ENCODE results near the gene ZNF714. TPM values are rescaled to one million over a fixed set of nuclear protein-coding genes. Genes with fewer than 3 reads are reported as not detected.

Gene ZNF714
- total and polyA plus RNA-seq, 10 of the 15 experiments (the other 5 are each of a cell fraction or from before 2014, with no cell fraction given): 4.9 to 13.2 (median 9.1) TPM

DNA sequence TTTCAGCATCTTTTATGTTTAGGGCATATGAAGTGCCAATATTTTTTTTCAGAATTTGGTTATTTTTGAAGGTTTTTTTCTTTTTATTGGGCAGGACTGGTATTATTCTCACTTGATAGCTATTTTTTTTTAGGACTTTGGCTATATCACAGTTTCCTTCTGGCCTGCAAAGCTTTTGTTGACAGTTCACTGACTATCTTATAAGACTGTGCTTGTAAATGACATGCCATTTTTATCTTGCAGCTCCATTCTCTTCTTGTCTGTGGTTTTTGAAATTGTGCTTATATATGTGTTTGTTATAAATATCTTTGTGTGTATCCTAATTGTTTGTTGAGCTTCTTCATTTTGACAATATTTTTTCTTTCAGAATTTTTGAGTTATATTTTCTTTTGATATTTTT lies 33.4 kb downstream of the ZNF714 start:
- Histone ChIP-seq H3K9me3 (replicated peaks; ENCODE audit: control insufficient read depth, insufficient read depth, low read length) (peaks cover 5% of the 10 kb centered on the region; the same call in 1 of the 3 replicates), H3K4me2 (ENCODE audit: control insufficient read depth, insufficient read depth) (no peak overlapping the region), H3K4me1 (ENCODE audit: control insufficient read depth, insufficient read depth, low read length) (no peaks in the 10 kb centered on the region), H3K36me3 (ENCODE audit: control insufficient read depth in 2 of 2, insufficient read depth in 2 of 2, low read length in 1 of 2) (no peaks in the 10 kb centered on the region; a peak in 1 of 4 replicates), H3K27ac (ENCODE audit: control insufficient read depth, insufficient read depth) (no peak overlapping the region), H2AFZ (ENCODE audit: control insufficient read depth, low read depth, low read length) (no peak overlapping the region), H4K20me1 (ENCODE audit: control insufficient read depth, insufficient read depth) (no peaks in the 10 kb centered on the region), H3K27me3 (replicated peaks in 1 of 2; ENCODE audit: control insufficient read depth in 2 of 2, insufficient read depth in 2 of 2, low read length in 1 of 2) (no peaks in the 10 kb centered on the region), H3K4me3 (no peak overlapping the region), H3K79me2 (ENCODE audit: control insufficient read depth, insufficient read depth, low read length) (no peaks in the 10 kb centered on the region), H3K9ac (ENCODE audit: control insufficient read depth, insufficient read depth, low read length) (no peak overlapping the region)
- intact Hi-C loops (cut with micrococcal nuclease; ENCODE audit: unreplicated experiment) (no loop called here), in situ Hi-C loops (cut with MboI) (no loop called here)
- no peak for FAIRE-seq
- SMC1A ChIA-PET (ENCODE audit: uncharacterized antibody, unreplicated experiment): interaction anchor here (1.1 to 1.4 kb wide), 2 partner anchors 10 to 77 kb away, joined by 4 read pairs; no protein-coding TSS in a partner anchor
- BruUV-seq (replicated peaks): no TSS peak
- RAD21 ChIA-PET (ENCODE audit: unreplicated experiment): no interaction called here
- POLR2A ChIA-PET: no interaction called here
- DNase-seq (ENCODE audit: low read depth, low spot score): no peak
- CTCF ChIA-PET: no interaction called here
- no peak for ATAC-seq
- TF ChIP-seq ZNF384 (IDR thresholded peaks at IDR 0.05; ENCODE audit: borderline replicate concordance, low read depth, low read length): no peak
- TF ChIP-seq HDAC2 (IDR thresholded peaks at IDR 0.05): no peak
- TF ChIP-seq STAT3 (IDR thresholded peaks at IDR 0.05; ENCODE audit: low read depth, low read length): no peak
- no peak for TF ChIP-seq PML (IDR thresholded peaks at IDR 0.05; ENCODE audit: low read length)
- TF ChIP-seq, protein P1, sequence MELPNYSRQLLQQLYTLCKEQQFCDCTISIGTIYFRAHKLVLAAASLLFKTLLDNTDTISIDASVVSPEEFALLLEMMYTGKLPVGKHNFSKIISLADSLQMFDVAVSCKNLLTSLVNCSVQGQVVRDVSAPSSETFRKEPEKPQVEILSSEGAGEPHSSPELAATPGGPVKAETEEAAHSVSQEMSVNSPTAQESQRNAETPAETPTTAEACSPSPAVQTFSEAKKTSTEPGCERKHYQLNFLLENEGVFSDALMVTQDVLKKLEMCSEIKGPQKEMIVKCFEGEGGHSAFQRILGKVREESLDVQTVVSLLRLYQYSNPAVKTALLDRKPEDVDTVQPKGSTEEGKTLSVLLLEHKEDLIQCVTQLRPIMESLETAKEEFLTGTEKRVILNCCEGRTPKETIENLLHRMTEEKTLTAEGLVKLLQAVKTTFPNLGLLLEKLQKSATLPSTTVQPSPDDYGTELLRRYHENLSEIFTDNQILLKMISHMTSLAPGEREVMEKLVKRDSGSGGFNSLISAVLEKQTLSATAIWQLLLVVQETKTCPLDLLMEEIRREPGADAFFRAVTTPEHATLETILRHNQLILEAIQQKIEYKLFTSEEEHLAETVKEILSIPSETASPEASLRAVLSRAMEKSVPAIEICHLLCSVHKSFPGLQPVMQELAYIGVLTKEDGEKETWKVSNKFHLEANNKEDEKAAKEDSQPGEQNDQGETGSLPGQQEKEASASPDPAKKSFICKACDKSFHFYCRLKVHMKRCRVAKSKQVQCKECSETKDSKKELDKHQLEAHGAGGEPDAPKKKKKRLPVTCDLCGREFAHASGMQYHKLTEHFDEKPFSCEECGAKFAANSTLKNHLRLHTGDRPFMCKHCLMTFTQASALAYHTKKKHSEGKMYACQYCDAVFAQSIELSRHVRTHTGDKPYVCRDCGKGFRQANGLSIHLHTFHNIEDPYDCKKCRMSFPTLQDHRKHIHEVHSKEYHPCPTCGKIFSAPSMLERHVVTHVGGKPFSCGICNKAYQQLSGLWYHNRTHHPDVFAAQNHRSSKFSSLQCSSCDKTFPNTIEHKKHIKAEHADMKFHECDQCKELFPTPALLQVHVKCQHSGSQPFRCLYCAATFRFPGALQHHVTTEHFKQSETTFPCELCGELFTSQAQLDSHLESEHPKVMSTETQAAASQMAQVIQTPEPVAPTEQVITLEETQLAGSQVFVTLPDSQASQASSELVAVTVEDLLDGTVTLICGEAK (IDR thresholded peaks at IDR 0.05; ENCODE audit: borderline replicate concordance): no peak
- no peak for TF ChIP-seq BCL11A (IDR thresholded peaks at IDR 0.05; ENCODE audit: low read depth, low read length)
- TF ChIP-seq, protein P2, sequence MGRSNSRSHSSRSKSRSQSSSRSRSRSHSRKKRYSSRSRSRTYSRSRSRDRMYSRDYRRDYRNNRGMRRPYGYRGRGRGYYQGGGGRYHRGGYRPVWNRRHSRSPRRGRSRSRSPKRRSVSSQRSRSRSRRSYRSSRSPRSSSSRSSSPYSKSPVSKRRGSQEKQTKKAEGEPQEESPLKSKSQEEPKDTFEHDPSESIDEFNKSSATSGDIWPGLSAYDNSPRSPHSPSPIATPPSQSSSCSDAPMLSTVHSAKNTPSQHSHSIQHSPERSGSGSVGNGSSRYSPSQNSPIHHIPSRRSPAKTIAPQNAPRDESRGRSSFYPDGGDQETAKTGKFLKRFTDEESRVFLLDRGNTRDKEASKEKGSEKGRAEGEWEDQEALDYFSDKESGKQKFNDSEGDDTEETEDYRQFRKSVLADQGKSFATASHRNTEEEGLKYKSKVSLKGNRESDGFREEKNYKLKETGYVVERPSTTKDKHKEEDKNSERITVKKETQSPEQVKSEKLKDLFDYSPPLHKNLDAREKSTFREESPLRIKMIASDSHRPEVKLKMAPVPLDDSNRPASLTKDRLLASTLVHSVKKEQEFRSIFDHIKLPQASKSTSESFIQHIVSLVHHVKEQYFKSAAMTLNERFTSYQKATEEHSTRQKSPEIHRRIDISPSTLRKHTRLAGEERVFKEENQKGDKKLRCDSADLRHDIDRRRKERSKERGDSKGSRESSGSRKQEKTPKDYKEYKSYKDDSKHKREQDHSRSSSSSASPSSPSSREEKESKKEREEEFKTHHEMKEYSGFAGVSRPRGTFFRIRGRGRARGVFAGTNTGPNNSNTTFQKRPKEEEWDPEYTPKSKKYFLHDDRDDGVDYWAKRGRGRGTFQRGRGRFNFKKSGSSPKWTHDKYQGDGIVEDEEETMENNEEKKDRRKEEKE (IDR thresholded peaks at IDR 0.05): no peak
- TF ChIP-seq, protein P3, sequence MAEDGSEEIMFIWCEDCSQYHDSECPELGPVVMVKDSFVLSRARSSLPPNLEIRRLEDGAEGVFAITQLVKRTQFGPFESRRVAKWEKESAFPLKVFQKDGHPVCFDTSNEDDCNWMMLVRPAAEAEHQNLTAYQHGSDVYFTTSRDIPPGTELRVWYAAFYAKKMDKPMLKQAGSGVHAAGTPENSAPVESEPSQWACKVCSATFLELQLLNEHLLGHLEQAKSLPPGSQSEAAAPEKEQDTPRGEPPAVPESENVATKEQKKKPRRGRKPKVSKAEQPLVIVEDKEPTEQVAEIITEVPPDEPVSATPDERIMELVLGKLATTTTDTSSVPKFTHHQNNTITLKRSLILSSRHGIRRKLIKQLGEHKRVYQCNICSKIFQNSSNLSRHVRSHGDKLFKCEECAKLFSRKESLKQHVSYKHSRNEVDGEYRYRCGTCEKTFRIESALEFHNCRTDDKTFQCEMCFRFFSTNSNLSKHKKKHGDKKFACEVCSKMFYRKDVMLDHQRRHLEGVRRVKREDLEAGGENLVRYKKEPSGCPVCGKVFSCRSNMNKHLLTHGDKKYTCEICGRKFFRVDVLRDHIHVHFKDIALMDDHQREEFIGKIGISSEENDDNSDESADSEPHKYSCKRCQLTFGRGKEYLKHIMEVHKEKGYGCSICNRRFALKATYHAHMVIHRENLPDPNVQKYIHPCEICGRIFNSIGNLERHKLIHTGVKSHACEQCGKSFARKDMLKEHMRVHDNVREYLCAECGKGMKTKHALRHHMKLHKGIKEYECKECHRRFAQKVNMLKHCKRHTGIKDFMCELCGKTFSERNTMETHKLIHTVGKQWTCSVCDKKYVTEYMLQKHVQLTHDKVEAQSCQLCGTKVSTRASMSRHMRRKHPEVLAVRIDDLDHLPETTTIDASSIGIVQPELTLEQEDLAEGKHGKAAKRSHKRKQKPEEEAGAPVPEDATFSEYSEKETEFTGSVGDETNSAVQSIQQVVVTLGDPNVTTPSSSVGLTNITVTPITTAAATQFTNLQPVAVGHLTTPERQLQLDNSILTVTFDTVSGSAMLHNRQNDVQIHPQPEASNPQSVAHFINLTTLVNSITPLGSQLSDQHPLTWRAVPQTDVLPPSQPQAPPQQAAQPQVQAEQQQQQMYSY (CRISPR knock-in tag; IDR thresholded peaks at IDR 0.05): no peak
- no peak for TF ChIP-seq SMAD1 (IDR thresholded peaks at IDR 0.05; ENCODE audit: low read depth, partially characterized antibody)
- TF ChIP-seq MEF2A (IDR thresholded peaks at IDR 0.05; ENCODE audit: insufficient read depth, low read depth, low read length): no peak
- TF ChIP-seq, protein P4, sequence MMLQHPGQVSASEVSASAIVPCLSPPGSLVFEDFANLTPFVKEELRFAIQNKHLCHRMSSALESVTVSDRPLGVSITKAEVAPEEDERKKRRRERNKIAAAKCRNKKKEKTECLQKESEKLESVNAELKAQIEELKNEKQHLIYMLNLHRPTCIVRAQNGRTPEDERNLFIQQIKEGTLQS (IDR thresholded peaks at IDR 0.05; ENCODE audit: borderline replicate concordance, extremely low read depth, low read depth, low read length): no peak
- TF ChIP-seq CHD4 (IDR thresholded peaks at IDR 0.05): no peak
- TF ChIP-seq SPI1 (IDR thresholded peaks at IDR 0.05; ENCODE audit: borderline replicate concordance, insufficient read depth, low read depth, low read length): no peak
- no peak for TF ChIP-seq NBN (IDR thresholded peaks at IDR 0.05)
- no peak for TF ChIP-seq NFIC (IDR thresholded peaks at IDR 0.05; ENCODE audit: low read depth, low read length)
